Epithelial cell of proximal tubule (primary cell): ENCODE measurements around the gene MYCBP2. TPM values are rescaled to one million over a fixed set of nuclear protein-coding genes. Genes with fewer than 3 reads are reported as not detected.
"Not testable (repeated sequence)": the region's sequence is repeated elsewhere in the genome, so short reads cannot be mapped to it uniquely, and the experiment has no call there.

Source experiments
- DNase-seq: peaks from one replicate; pipeline ENCODE4 v3.0.0-alpha.2; 2011; ENCODE audit warnings: low read depth
- H3K4me3 ChIP-seq: 2 replicates; pipeline ENCODE4 v1.5.1; 2011; ENCODE audit warnings: low read depth, mild to moderate bottlenecking, low read length
- CTCF ChIP-seq: conservative IDR thresholded peaks from 2 replicates; pipeline ENCODE4 v1.5.1; 2012; ENCODE audit warnings: low read depth, mild to moderate bottlenecking, low read length
- total RNA-seq: library from RNA; depleted of rRNA; stranded (reverse); fragments of >200 nt; gene quantifications from 2 replicates; pipeline ENCODE4 v1.2.3, GENCODE V29; 2015

The MYCBP2 gene
- total RNA-seq, 1 donor from 2014 or later, result 32.3 TPM

DNA sequence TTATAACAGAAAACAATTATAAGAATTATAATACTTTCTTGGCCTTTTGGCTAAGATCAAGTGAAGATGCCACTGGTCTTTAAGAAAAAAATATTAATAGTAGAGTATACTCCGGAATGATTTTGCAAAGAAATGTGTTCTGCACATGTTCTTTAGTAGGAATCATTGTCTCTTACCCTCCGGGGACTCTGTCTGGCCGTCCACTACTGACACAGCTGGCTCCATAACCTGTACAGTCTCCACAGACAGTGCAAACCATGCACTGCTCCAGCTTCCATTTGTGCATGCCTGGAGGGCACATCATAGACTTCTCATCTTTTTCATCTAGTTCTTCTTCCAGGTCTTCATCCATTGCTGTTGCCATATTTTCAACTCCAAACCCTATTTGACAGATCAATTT is 75.9 kb downstream of the MYCBP2 start:
- TF ChIP-seq CTCF, result no peak
- no peak for DNase-seq
- H3K4me3 ChIP-seq, result no peak overlapping the region

GRCh38 chr13:77245224-77245623 is 81.7 kb downstream of the MYCBP2 start:
- DNase-seq, H3K4me3 ChIP-seq: not testable (repeated sequence)

GRCh38 chr13:77239312-77239711 is 87.6 kb downstream of the MYCBP2 start:
- H3K4me3 ChIP-seq, result no peak overlapping the region
- no peak for TF ChIP-seq CTCF
- peak; percentile 7 for DNase-seq

- H3K4me3 ChIP-seq, result no peak overlapping the region
- no peak for DNase-seq
- TF ChIP-seq CTCF, result no peak
Observed at GRCh38 chr13:77235456-77236022, 91.4 kb downstream of the MYCBP2 start.

DNA sequence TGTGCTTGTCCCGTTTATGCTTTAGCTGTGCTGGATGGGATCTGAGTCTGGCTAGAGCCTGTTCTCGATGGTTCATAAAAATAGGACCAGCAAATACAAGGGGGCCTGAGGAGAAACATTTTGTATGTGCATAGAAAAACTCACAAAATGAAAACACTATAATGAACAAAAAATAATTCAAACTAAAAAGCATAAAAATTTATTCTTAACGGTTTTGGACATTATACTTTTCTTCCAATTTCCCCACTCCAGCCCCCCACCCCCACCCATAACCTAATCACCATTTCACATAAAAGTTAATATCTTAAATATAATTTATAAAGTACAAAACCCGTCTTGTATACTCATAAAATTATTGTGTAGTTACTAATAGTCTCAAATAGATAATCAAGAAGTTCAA is 93.7 kb downstream of the MYCBP2 start:
- no peak for DNase-seq
- no peak for TF ChIP-seq CTCF
- no peak overlapping the region for H3K4me3 ChIP-seq

- TF ChIP-seq CTCF, result no peak
- no peak for DNase-seq
Observed at GRCh38 chr13:77230560-77230959, 96.3 kb downstream of the MYCBP2 start.

DNA sequence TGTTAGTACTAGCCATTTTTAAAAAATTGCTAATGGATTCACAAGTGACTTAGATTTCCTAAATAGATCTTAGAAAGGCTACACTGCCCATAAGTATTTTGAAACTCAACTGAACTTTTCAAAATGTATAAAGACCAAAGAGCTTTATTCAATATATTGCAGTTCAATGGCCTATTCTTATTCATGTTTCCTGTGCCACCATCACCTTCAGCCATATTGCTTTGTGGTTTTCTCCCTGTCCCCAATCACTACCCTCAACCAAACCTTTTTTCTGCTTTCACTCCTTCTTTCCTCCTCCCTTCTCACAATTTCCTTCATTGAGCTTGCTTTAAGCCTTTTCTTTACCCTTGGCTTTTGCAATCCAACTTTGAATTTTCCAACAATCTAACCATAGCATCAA is 100.9 kb downstream of the MYCBP2 start:
- TF ChIP-seq CTCF, result no peak
- H3K4me3 ChIP-seq, result no peak overlapping the region
- no peak for DNase-seq

More at GRCh38 chr13:77230560-77230959, 96.3 kb downstream of the MYCBP2 start:
- no peak overlapping the region for H3K4me3 ChIP-seq
